ENCODE data around the gene SMARCAL1. TPM values are rescaled to one million over a fixed set of nuclear protein-coding genes. Genes with fewer than 3 reads are reported as not detected.
"Not testable (repeated sequence)": the region's sequence is repeated elsewhere in the genome, so short reads cannot be mapped to it uniquely, and the experiment has no call there.

Gene SMARCAL1
- total RNA-seq, 1 donor from 2014 or later = 11.4 TPM

- DNase-seq = no peak
Observed at GRCh38 chr2:216502381-216503158, 90.3 kb downstream of the SMARCAL1 start.

GRCh38 chr2:216503159-216503629 is 90.9 kb downstream of the SMARCAL1 start:
- no peak for DNase-seq

- DNase-seq = no peak
Observed at GRCh38 chr2:216503697-216504375, 91.6 kb downstream of the SMARCAL1 start.

GRCh38 chr2:216504376-216504762 is 92.1 kb downstream of the SMARCAL1 start:
- no peak for DNase-seq

DNA sequence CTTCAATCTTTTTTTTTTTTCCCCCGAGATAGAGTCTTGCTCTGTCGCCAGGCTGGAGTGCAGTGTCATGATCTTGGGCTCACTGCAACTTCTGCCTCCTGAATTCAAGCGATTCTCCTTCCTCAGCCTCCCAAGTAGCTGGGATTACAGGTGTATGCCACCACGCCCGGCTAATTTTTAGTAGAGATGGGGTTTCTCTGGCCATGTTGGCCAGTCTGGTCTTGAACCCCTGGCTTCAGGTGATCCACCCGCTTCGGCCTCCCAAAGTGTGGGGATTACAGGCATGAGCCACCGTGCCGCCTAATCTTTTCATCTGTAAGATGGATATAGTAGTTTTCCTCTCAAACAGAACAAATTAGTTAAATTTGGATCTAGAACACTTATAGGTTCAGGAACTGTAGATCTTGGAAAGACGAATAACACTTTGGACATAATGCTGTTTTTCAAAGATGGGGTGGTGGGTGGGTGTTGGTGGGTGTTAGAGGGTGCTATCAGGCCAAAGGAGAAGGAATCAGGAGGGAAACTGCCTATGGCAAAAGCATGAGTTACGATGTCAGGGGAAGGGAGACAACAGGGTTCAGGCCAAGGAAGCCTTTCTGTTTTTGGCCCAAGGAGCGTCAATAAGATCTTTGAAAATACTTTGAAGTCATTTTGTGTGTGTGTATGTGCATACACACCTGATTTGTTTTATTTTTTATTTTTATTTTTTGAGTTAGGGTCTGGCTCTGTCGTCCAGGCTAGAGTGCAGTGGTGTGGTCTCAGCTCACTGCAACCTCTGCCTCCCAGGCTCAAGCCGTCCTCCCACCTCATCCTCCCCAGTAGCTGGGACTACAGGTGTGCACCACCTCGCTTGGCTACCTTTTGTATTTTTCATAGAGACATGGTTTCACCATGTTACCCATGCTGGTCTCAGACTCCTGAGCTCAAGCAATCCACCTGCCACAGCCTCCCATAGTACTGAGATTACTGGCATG is 93.1 kb downstream of the SMARCAL1 start:
- no peak for DNase-seq

DNA sequence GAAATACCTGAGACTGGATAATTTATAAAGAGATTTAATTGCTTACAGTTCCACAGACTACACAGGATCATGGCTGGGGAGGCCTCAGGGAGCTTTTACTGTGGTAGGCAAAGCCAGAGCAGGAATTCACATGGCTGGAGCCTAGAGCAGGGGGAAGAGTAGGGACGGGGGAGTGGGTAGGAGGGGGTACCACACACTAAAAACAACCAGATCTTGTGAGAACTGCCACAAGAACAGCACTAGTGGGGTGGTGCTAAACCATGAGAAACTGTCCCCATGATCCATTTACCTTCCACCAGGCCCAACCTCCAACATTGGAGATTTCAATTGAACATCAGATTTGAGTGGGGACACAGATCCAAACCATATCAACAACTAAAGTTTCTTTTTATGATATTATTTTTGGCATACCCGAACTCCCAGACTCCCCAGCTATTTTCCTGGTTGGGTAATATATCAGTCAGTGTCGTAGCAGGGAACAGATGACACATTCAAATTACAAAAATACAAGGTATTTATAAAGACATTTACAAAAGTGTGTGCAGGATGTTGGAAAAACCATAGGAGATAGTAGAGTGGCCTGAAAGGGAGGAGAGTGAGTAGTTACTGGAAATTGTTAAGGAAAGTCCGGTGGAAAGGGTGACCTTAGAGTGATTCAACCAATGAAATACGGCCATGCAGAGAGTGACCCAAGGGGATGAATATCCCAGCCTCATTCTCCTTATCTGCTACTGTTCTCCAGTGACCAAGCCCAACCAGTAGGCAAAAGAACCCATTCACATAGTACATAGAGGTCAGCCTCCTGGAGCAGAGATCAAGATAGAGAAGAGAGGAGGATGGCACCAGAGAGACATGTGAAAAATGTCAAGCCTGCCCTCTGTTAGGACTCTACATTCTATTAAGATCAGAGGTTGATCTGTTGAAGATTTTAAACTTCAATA is 95.2 kb downstream of the SMARCAL1 start:
- DNase-seq = no peak

DNA sequence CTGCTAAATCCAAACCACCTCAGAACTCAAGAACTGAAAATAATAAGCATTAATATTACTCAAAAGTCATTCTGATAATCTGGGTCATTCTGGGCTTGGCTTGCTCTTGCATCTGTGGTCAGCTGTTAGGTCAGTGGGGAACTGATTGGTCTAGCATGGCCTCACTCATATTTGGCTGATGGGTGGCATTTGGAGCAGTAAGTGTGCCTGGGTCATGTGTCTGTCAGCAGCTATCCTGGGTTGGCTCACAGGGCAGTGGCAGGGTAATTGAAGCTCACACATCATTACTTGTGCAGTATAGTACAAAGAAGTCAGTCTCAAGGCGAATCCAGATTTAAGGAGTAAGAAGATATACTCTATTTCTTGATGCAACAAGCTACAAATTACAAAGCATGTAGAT is 95.9 kb downstream of the SMARCAL1 start:
- DNase-seq = no peak

DNA sequence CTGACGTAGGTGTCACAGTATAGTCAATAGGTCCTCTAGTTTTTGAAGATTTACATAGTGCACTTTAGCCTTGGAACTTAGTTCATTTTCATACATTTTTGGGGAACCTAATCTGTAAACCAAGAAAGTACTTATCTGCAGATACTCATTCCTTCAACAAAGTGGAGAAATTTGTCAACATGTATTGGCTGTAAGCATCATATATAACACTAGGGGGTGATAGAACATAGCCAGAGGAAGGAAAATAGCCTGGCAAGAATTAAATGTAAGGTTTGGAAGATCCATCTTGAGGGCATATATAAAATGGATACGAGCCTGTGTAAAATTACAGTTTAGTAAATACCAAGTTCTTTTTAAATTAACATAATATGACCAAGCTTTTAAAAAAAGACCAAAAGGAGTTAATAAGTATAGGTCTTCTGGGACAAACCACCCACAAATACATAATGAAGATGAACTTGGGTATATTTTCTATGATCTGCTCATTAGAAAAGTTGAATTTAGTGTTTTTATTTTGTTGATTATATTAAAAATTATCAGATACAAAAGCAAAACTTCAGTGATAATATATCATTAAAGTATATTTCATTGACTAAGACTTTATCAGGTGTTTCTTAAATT is 104.6 kb downstream of the SMARCAL1 start:
- DNase-seq = no peak

GRCh38 chr2:216517447-216518225 is 105.4 kb downstream of the SMARCAL1 start:
- DNase-seq = no peak

DNA sequence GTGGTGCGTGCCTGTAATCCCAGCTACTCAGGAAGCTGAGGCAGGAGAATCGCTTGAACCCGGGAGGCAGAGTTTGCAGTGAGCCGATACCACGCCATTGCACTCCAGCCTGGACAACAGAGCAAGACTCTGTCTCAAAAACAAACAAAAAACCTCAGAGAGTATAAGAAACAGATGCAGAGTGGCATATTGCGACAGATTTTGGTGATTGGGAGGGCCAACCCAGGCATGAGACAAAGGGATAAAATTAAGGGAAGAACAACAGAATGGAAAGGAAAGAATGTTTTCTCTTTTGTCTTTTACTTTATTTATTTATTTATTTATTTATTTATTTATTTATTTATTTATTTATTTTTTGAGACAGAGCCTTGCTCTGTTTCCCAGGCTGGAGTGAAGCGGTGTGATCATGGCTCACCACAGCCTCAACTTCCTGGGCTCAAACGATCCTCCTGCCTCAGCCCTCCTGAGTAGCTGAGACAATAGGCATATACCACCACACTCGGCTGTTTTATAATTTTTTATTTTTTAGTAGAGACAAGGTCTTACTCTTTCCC is 106.4 kb downstream of the SMARCAL1 start:
- DNase-seq = not testable (repeated sequence)

GRCh38 chr2:216519154-216519762 is 107.0 kb downstream of the SMARCAL1 start:
- DNase-seq = peak; percentile 14

GRCh38 chr2:216520112-216520511 is 107.8 kb downstream of the SMARCAL1 start:
- DNase-seq = no peak

- no peak for DNase-seq
Observed at GRCh38 chr2:216522892-216523502, 110.7 kb downstream of the SMARCAL1 start.

GRCh38 chr2:216525972-216526371 is 113.7 kb downstream of the SMARCAL1 start:
- no peak for DNase-seq

- DNase-seq = no peak
Observed at GRCh38 chr2:216526939-216527338, 114.7 kb downstream of the SMARCAL1 start.

DNA sequence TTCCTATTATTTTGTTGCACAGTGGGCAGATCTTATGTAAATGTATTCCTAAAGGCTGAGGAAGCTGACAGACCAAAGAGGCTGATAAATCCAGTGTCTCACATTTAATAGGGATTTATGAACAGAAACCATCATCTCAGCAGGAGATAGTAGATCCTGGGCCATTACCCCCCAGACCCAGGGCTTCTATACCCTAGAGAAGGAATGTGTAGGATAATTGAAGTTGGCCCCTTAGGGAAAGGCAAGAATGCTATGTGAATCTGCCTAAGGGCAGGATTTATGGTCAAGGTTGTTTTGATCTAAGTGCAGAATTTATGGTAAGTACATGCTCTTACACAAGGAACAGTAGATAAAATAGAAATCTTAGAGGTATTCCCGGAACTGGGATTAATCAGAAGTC is 115.3 kb downstream of the SMARCAL1 start:
- DNase-seq = no peak

GRCh38 chr2:216532562-216532961 is 120.3 kb downstream of the SMARCAL1 start:
- DNase-seq = no peak
